DMS79 (cell line): ENCODE results near the gene FOCAD.

Source experiments
- DNase-seq: peaks from one replicate; lab custom pipeline; 2025; lab: John Stamatoyannopoulos, UW

Gene FOCAD

GRCh38 chr9:20683351-20684034 lies 566 bp upstream of the FOCAD start:
- DNase-seq: peak; percentile 64

GRCh38 chr9:20684875-20685696 lies 1.0 kb downstream of the FOCAD start:
- no peak for DNase-seq

GRCh38 chr9:20685769-20686168 lies 1.7 kb downstream of the FOCAD start:
- DNase-seq: no peak

- DNase-seq: no peak
Measured at GRCh38 chr9:20689833-20690232, 5.8 kb downstream of the FOCAD start.

GRCh38 chr9:20692554-20692953 lies 8.5 kb downstream of the FOCAD start:
- no peak for DNase-seq

- DNase-seq: no peak
Measured at GRCh38 chr9:20693068-20693467, 9.0 kb downstream of the FOCAD start.

- no peak for DNase-seq
Measured at GRCh38 chr9:20694248-20694647, 10.2 kb downstream of the FOCAD start.

- DNase-seq: no peak
Measured at GRCh38 chr9:20697021-20697719, 13.1 kb downstream of the FOCAD start.

GRCh38 chr9:20698782-20699181 lies 14.7 kb downstream of the FOCAD start:
- DNase-seq: no peak

GRCh38 chr9:20701060-20701459 lies 17.0 kb downstream of the FOCAD start:
- peak; percentile 85 for DNase-seq

- no peak for DNase-seq
Measured at GRCh38 chr9:20702570-20702969, 18.5 kb downstream of the FOCAD start.

GRCh38 chr9:20703146-20703545 lies 19.1 kb downstream of the FOCAD start:
- DNase-seq: peak; percentile 12

- no peak for DNase-seq
Measured at GRCh38 chr9:20707708-20708107, 23.6 kb downstream of the FOCAD start.

- no peak for DNase-seq
Measured at GRCh38 chr9:20713172-20713571, 29.1 kb downstream of the FOCAD start.

- no peak for DNase-seq
Measured at GRCh38 chr9:20714442-20715415, 30.7 kb downstream of the FOCAD start.

- DNase-seq: no peak
Measured at GRCh38 chr9:20722221-20722620, 38.2 kb downstream of the FOCAD start.

- DNase-seq: no peak
Measured at GRCh38 chr9:20725675-20726074, 41.6 kb downstream of the FOCAD start.

GRCh38 chr9:20726144-20726543 lies 42.1 kb downstream of the FOCAD start:
- DNase-seq: peak; percentile 21

- peak; percentile 67 for DNase-seq
Measured at GRCh38 chr9:20728493-20729220, 44.6 kb downstream of the FOCAD start.

GRCh38 chr9:20729523-20729922 lies 45.5 kb downstream of the FOCAD start:
- no peak for DNase-seq

GRCh38 chr9:20732118-20732517 lies 48.1 kb downstream of the FOCAD start:
- DNase-seq: no peak
